Kidney epithelial cell (primary cell): ENCODE data around the gene SCN1B. TPM values are rescaled to one million over a fixed set of nuclear protein-coding genes. Genes with fewer than 3 reads are reported as not detected.

Experiments used
- DNase-seq: peaks from one replicate; pipeline ENCODE4 v3.0.0-alpha.2; 2010; ENCODE audit warnings: low read depth
- H3K27me3 ChIP-seq: 2 replicates; pipeline ENCODE4 v1.6.0; 2011; ENCODE audit warnings: low read length; ENCODE audit not compliant: control insufficient read depth, insufficient read depth
- H3K36me3 ChIP-seq: 2 replicates; pipeline ENCODE4 v1.5.1; 2011; ENCODE audit warnings: low read length; ENCODE audit not compliant: control insufficient read depth, insufficient read depth
- H3K4me3 ChIP-seq: 2 replicates; pipeline ENCODE4 v1.5.1; 2011; ENCODE audit warnings: low read depth, mild to moderate bottlenecking, control low read depth, low read length
- CTCF ChIP-seq: IDR thresholded peaks from 2 replicates; pipeline ENCODE4 v1.5.1; 2011; ENCODE audit warnings: mild to moderate bottlenecking, moderate library complexity, low read length, control low read depth, inconsistent platforms; ENCODE audit not compliant: insufficient read depth, poor library complexity, severe bottlenecking
- total RNA-seq: library from RNA; depleted of rRNA; stranded (reverse); fragments of >200 nt; gene quantifications from 2 replicates; pipeline ENCODE4 v1.2.3, GENCODE V29; 2015

Gene SCN1B
- total RNA-seq, 1 donor from 2014 or later: 1.8 TPM

DNA sequence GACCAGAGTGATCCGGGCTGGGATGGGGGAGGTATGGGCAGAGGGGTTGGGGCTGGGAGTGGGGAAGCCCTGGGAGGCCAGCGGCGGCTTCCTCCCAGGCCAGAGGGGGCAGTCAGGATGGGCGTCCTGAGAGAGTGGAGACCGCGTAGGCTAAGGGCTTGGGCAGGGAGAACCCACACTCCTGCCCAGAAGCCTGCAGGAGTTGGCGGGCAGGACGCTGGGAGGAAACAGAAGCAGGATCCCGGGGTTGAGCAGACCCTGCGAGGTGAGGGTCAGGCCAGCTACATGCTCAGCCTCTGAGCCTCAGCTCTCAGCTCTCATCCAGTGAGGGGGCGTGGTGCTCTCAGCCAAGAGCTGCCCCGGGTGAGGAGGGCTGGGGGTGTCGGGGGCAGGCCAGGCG lies 7.8 kb upstream of the SCN1B start:
- no peak for TF ChIP-seq CTCF
- Histone ChIP-seq H3K36me3 (peaks cover 5% of the 10 kb centered on the region), H3K27me3 (no peaks in the 10 kb centered on the region), H3K4me3 (no peak overlapping the region)
- no peak for DNase-seq

DNA sequence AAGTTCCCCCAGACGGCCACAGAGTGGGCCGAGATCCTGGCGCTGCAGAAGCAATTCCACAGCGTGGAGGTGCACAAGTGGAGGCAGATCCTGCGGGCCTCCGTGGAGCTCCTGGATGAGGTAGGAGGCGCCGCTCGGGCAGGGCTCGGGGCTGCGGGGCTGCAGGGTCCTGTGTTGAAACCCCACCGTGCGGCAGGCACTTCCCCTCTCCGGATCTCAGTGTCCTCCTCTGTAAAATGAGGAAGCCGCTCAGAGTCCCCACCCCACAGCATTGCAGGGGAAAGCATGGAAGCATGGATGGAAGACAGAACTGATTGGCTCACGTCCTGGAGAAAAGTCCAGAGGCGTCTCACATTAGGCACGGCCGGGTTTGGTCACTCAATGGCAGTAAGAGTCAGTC lies 6.8 kb upstream of the SCN1B start:
- H3K4me3 ChIP-seq: no peak overlapping the region
- H3K27me3 ChIP-seq: no peaks in the 10 kb centered on the region
- H3K36me3 ChIP-seq: peaks cover 5% of the 10 kb centered on the region
- no peak for TF ChIP-seq CTCF
- no peak for DNase-seq

- Histone ChIP-seq H3K36me3 (peaks cover 4% of the 10 kb centered on the region), H3K27me3 (no peaks in the 10 kb centered on the region), H3K4me3 (no peak overlapping the region)
- DNase-seq: no peak
- no peak for TF ChIP-seq CTCF
Observed at GRCh38 chr19:35024095-35024494, 6.2 kb upstream of the SCN1B start.

GRCh38 chr19:35025969-35026368 lies 4.3 kb upstream of the SCN1B start:
- no peak for TF ChIP-seq CTCF
- DNase-seq: no peak
- H3K4me3 ChIP-seq: no peak overlapping the region
- peaks cover 2% of the 10 kb centered on the region for H3K27me3 ChIP-seq
- H3K36me3 ChIP-seq: peaks cover 2% of the 10 kb centered on the region

DNA sequence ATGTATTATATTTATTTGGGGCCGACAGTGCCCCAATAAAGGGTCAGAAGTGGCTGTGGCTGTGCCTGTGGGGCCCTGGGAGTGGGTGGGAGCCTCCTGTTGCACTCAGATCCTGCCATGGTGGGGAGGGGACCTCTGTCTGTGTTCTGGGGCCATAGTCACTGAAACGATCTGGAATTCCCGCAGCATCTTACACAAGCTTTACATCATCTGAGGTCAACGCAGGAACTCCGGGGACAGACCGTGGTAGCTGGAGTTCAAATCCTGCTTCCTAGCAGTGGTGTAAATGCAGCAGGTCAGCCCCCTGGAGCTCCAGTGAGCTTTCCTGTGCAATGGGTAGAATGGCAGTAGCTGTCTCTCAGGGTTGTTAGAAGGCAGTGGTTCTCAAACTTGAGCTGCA lies 3.9 kb upstream of the SCN1B start:
- H3K36me3 ChIP-seq: peaks cover 2% of the 10 kb centered on the region
- H3K27me3 ChIP-seq: peaks cover 2% of the 10 kb centered on the region
- TF ChIP-seq CTCF: no peak
- no peak for DNase-seq
- H3K4me3 ChIP-seq: no peak overlapping the region

DNA sequence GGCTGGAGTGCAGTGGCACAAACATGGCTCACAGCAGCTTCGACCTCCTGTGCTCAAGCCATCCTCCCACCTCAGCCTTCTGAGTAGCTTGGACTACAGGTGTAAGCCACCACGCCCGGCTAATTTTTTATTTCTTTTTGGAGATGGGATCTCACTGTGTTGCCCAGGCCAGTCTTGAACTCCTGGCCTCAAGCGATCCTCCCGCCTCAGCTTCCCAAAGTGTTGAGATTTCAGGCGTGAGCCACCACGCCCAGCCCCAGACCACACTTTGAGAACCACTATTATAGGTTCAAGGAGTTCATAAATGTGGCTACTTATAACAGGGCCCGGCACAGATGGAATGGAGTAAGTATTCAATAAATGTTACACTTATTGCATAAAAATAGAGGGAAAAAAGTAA lies 3.3 kb upstream of the SCN1B start:
- peaks cover 2% of the 10 kb centered on the region for H3K36me3 ChIP-seq
- TF ChIP-seq CTCF: no peak
- no peak for DNase-seq

More for the DNA sequence above, 3.3 kb upstream of the SCN1B start:
- Histone ChIP-seq H3K27me3 (peaks cover 2% of the 10 kb centered on the region), H3K4me3 (no peak overlapping the region)
